ENCODE data around the gene CFHR3.
"Not testable (repeated sequence)": the region's sequence is repeated elsewhere in the genome, so short reads cannot be mapped to it uniquely, and the experiment has no call there.

The CFHR3 gene

DNA sequence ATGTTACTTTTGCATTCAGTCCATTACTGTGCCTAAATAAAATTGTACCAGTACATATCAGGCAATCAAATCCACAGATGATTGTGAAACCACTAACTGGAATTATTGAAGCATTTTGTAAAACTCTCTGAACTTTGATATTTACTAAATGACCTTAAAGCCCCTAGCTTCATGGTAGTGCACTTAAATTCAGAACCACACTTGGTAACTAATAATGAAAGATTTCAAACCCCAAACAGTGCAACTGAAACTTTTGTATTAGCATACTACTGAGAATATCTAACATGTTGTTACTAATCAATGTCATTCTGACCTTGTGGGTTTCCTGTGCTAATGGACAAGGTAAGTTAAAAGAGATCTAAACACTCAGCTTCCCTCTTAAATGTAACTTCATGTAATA is at the start of gene CFHR3:
Gene CFHR3 (plus strand): TSS at position 238 of the 400 bp plus-strand sequence. CDS start 47 bp downstream, at position 285.
- no peaks in the 10 kb centered on the region for H3K9me3 Mint-ChIP-seq
- no peak within 1 kb of the TSS for H3K4me3 Mint-ChIP-seq
- H3K27me3 Mint-ChIP-seq (ENCODE audit: low read depth) = no peaks in the 10 kb centered on the region
- no peaks in the 10 kb centered on the region for H3K36me3 Mint-ChIP-seq (ENCODE audit: low read depth)
- no peak within 1 kb of the TSS for H3K27ac Mint-ChIP-seq
- no peaks in the 10 kb centered on the region for H3K4me1 Mint-ChIP-seq (ENCODE audit: low read depth)
- DNase-seq (ENCODE audit: low spot score) = no peak

DNA sequence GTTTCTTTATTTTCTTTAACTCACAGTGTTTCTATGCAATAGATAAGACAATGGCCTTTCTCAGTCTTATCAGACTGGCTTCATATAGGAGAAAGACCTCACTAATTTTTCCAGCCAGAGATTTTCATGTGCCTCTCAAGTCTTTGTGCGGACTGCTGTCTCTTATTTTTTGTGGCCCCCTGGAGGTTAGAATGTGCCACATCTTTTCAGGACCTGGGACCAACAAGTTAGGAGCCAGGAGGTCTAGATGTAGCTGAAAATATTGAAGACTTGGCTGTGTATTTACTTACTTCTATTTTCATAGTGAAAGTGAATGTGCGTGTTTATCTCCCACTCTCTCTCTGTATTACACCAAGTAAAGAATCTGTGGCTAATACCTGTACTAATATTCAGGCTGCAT is 42.1 kb upstream of the CFHR3 start:
- no peaks in the 10 kb centered on the region for H3K9me3 Mint-ChIP-seq
- H3K4me1 Mint-ChIP-seq (ENCODE audit: low read depth) = no peaks in the 10 kb centered on the region
- H3K36me3 Mint-ChIP-seq (ENCODE audit: low read depth) = no peaks in the 10 kb centered on the region
- no peak overlapping the region for H3K27ac Mint-ChIP-seq
- DNase-seq (ENCODE audit: low spot score) = no peak
- no peaks in the 10 kb centered on the region for H3K27me3 Mint-ChIP-seq (ENCODE audit: low read depth)
- H3K4me3 Mint-ChIP-seq = no peak overlapping the region

DNA sequence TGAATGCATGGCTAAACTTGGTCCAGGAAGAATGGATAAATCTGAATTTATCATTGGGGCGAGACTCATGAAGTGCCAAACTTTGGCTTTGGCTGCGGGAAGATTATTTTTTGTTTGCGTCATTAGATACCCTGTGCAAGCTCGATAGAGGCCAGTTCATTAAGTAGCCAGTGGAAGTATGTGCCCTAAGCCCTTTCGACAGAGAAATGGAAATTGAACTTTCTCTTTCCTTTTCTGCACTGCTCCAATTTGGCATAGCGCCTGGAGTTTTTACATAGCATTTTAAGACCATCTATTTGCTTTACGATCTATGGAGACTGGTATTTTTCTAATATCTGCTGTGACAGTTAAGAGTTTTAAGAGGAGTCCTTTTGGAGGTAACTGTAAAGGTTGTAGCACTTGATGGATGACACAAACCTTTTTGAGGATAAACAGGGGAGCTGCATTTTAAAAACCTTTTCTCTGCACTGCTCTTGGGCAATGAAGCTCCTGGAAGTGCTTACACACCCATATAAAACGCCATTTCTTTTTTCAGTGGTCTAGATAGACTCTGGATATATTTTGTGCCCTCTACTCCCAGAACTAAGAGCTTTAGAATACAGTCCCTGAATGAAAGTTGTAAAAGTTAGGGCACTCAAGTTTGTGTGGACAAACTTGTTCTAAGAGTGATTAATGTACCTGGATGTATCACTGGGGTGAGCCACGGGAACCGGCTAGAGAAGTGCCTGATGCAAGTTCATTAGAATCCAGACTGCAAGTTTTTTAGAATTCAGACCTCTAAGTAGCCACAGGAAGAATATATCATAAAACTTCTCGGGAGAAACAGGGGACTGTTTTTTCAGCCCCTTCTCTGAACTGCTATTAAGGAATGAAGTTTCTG is 41.3 kb upstream of the CFHR3 start:
- DNase-seq (ENCODE audit: low spot score) = no peak
- Mint-ChIP-seq H3K27ac (no peak overlapping the region), H3K27me3 (ENCODE audit: low read depth) (no peaks in the 10 kb centered on the region), H3K9me3 (peaks cover 4% of the 10 kb centered on the region), H3K36me3 (ENCODE audit: low read depth) (no peaks in the 10 kb centered on the region), H3K4me3 (no peak overlapping the region), H3K4me1 (ENCODE audit: low read depth) (no peaks in the 10 kb centered on the region)

DNA sequence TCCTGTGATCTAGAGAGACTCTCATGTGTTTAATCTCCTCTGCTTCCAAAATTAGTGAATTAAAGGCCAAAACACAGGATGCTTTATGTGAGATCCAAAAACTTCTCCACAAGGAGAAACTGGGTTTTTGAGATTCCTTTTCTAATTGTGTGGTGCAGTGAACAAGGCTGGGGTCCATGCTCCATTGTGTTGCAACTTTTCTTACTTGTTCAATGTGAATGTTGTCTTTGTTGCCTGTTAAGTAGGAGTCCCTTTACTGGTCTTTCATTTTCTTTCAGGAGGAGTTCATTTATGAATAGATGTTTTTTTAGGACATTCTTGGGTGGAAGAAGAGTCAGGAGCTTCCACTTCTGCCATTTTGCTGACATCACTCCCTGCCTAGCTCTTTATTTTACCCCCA is 40.6 kb upstream of the CFHR3 start:
- Mint-ChIP-seq H3K36me3 (ENCODE audit: low read depth) (no peaks in the 10 kb centered on the region), H3K27me3 (ENCODE audit: low read depth) (no peaks in the 10 kb centered on the region), H3K9me3 (peaks cover 4% of the 10 kb centered on the region), H3K27ac (no peak overlapping the region), H3K4me1 (ENCODE audit: low read depth) (no peaks in the 10 kb centered on the region), H3K4me3 (no peak overlapping the region)
- no peak for DNase-seq (ENCODE audit: low spot score)

DNA sequence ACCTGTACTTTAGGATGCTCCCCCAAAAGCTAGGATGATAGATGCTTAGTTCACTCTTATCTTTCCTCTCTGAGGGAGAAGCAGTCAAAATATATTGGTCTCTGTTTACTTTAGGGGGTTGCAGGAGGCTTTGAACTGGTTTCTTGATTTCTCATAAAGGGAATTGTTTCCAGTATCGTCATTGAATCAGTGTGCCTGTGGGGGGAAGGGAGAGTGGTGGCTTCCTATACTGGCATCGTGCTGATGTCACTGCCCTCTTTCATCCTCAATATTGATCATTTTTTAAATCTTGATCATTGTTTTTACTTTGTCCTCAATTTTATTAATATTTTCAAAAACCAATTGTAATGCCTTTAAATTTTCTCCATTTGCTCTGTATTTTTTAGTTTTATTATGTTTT is 40.2 kb upstream of the CFHR3 start:
- no peak for DNase-seq (ENCODE audit: low spot score)
- no peaks in the 10 kb centered on the region for H3K36me3 Mint-ChIP-seq (ENCODE audit: low read depth)
- no peaks in the 10 kb centered on the region for H3K27me3 Mint-ChIP-seq (ENCODE audit: low read depth)
- no peak overlapping the region for H3K27ac Mint-ChIP-seq
- H3K9me3 Mint-ChIP-seq = peaks cover 8% of the 10 kb centered on the region
- no peaks in the 10 kb centered on the region for H3K4me1 Mint-ChIP-seq (ENCODE audit: low read depth)
- H3K4me3 Mint-ChIP-seq = no peak overlapping the region

DNA sequence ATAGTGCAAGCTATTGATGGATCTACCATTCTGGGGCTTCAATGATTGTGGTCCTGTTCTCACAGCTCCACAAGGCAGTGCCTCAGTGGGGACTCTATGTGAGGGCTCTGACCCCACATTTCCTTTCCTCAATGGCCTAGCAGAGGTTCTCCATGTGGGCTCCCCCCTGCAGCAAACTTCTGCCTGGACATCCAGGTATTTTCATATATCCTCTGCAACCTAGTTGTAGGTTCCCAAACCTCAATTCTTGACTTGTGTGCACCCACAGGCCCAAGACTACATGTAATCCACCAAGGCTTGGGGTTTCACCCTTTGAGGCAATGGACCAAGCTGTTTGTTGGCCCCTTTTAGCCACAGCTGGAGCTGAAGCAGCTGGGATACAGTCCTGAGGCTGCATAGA is 35.9 kb upstream of the CFHR3 start:
- Mint-ChIP-seq H3K4me3 (no peak overlapping the region), H3K9me3 (peaks cover 16% of the 10 kb centered on the region), H3K27me3 (ENCODE audit: low read depth) (no peaks in the 10 kb centered on the region), H3K36me3 (ENCODE audit: low read depth) (no peaks in the 10 kb centered on the region), H3K4me1 (ENCODE audit: low read depth) (no peaks in the 10 kb centered on the region), H3K27ac (no peak overlapping the region)
- no peak for DNase-seq (ENCODE audit: low spot score)

DNA sequence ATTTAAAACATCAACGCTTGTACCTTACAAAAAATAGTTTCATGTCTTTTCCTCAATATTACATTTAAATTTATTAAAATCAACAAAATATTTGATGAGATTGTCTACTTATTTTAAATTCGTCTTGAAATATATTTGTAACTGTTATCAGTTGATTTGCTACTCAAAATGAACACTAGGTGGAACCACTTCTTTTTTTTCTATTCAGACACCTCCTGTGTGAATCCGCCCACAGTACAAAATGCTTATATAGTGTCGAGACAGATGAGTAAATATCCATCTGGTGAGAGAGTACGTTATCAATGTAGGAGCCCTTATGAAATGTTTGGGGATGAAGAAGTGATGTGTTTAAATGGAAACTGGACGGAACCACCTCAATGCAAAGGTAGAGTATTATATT is 31.4 kb upstream of the CFHR3 start:
- not testable (repeated sequence) for H3K4me1 Mint-ChIP-seq (ENCODE audit: low read depth); H3K27me3 Mint-ChIP-seq (ENCODE audit: low read depth); H3K27ac Mint-ChIP-seq; H3K36me3 Mint-ChIP-seq (ENCODE audit: low read depth); DNase-seq (ENCODE audit: low spot score); H3K4me3 Mint-ChIP-seq
- peaks cover 13% of the 10 kb centered on the region for H3K9me3 Mint-ChIP-seq

DNA sequence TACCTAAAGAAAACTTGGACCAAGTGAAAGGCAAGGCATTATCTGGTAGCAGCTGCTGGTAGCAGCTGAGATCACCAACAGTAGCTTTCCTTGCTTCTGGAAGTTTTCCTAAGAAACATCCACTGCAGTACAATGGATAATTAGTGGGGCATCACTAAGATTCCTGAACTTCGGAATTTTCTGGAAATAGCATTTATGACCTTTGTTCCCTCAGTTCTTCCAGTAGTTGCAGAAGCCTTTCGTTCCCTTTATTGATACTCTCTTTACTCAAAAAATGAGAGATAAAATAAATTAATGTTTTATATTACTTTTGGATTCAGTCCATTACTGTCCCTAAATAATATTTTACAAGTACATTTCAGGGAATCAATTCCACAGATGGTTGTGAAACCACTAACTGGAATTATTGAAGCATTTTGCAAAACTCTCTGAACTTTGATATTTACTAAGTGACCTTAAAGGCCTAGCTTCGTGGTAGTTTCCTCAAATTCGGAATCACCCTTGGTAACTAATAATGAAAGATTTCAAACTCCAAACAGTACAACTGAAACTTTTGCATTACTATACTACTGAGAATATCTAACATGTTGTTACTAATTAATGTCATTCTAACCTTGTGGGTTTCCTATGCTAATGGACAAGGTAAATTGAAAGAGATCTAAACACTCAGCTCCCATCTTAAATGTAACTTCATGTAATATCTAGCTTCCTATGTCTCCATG is 9.5 kb upstream of the CFHR3 start:
- not testable (repeated sequence) for H3K36me3 Mint-ChIP-seq (ENCODE audit: low read depth); DNase-seq (ENCODE audit: low spot score); H3K9me3 Mint-ChIP-seq; H3K27ac Mint-ChIP-seq; H3K27me3 Mint-ChIP-seq (ENCODE audit: low read depth); H3K4me3 Mint-ChIP-seq; H3K4me1 Mint-ChIP-seq (ENCODE audit: low read depth)

DNA sequence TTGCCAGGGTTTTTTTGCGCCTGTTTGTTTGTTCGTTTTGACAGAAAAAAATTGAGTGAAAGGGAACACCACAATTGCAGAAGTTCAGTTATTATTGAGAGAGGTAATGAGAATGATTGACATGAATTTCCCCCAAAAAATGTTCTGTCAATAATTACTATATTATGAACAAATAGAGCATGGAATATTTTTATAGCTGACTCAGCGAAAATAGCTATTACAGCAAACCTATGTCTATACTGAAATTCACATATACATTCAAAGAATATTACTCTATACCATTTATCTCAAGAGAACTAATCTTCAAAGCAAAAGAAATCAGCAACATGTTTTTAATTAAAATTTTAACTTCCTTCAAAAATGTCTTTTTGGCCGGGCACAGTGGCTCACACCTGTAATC is 4.8 kb upstream of the CFHR3 start:
- H3K4me1 Mint-ChIP-seq (ENCODE audit: low read depth); H3K9me3 Mint-ChIP-seq; H3K27ac Mint-ChIP-seq; H3K4me3 Mint-ChIP-seq; H3K36me3 Mint-ChIP-seq (ENCODE audit: low read depth); H3K27me3 Mint-ChIP-seq (ENCODE audit: low read depth); DNase-seq (ENCODE audit: low spot score): not testable (repeated sequence)

DNA sequence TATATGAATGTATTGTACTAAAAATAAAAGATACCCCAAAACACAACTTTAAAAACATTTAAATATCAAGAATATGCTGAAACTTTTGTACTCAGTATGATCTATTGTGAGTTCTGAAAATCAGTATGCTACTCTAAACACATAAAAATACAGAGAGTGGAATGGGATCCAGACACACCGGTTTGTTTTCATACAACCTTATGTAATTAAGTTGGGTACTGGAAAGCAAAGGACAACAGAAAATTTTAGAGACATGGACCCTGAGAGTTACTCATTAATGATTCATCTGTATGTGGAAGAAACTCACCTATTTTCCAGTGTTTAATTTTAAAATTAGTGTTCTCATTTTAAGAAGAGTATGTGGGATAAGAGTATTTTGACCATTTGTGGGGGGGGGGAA is 927 bp upstream of the CFHR3 start:
- H3K27ac Mint-ChIP-seq = no peak overlapping the region
- no peak overlapping the region for H3K4me3 Mint-ChIP-seq
- H3K27me3 Mint-ChIP-seq (ENCODE audit: low read depth) = no peaks in the 10 kb centered on the region
- H3K4me1 Mint-ChIP-seq (ENCODE audit: low read depth) = no peaks in the 10 kb centered on the region
- H3K36me3 Mint-ChIP-seq (ENCODE audit: low read depth) = no peaks in the 10 kb centered on the region
- no peaks in the 10 kb centered on the region for H3K9me3 Mint-ChIP-seq
- no peak for DNase-seq (ENCODE audit: low spot score)

DNA sequence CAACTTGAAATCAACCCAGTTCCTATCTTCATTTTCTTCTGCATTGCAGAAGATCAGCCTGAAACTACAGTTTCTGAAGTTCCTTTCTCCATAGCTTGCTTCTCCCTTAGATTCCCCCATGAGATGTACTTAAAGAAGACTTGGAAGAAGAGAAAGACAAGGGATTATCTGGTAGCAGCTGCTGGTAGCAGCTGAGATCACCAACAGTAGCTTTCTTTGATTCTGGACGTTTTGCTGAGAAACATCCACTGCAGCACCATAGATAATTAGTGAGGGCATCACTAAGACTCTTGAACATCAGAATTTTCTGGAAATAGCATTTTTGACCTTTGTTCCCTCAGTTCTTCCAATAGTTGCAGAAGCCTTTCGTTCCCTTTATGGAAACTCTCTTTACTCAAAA is 465 bp upstream of the CFHR3 start:
- Mint-ChIP-seq H3K36me3 (ENCODE audit: low read depth) (no peaks in the 10 kb centered on the region), H3K4me3 (no peak overlapping the region), H3K9me3 (no peaks in the 10 kb centered on the region), H3K27ac (no peak overlapping the region), H3K4me1 (ENCODE audit: low read depth) (no peaks in the 10 kb centered on the region), H3K27me3 (ENCODE audit: low read depth) (no peaks in the 10 kb centered on the region)
- DNase-seq (ENCODE audit: low spot score) = no peak

DNA sequence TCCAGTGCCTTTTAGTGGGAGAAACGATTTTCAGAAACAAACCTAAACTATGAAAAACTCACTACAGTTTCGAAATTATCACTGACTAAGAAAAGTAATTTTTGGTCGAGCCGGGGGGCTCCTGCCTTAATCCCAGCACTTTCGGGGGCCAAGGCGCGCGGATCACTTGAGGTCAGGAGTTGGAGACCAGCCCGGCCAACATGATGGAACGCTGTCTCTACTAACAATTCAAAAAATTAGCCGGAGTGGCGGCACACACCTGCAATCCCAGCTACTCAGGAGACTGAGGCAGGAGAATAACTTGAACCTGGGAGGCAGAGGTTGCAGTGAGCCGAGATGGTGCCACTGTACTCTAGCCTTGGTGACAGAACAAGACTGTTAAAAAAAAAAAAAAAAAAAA is 3.0 kb downstream of the CFHR3 start:
- Mint-ChIP-seq H3K4me1 (ENCODE audit: low read depth) (no peaks in the 10 kb centered on the region), H3K36me3 (ENCODE audit: low read depth) (no peaks in the 10 kb centered on the region), H3K4me3 (no peak overlapping the region), H3K27me3 (ENCODE audit: low read depth) (no peaks in the 10 kb centered on the region), H3K9me3 (no peaks in the 10 kb centered on the region), H3K27ac (no peak overlapping the region)
- DNase-seq (ENCODE audit: low spot score) = no peak

DNA sequence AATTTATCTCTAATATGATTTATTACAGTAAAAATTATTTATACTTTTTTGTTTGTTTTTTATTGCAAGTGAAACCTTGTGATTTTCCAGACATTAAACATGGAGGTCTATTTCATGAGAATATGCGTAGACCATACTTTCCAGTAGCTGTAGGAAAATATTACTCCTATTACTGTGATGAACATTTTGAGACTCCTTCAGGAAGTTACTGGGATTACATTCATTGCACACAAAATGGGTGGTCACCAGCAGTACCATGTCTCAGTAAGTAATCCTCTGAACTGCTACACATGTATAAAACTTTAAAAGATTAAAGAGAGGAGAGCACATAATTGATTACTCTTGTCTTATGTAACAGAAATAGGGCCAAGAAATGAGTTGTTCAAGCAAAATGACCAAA is 4.5 kb downstream of the CFHR3 start:
- no peak overlapping the region for H3K4me3 Mint-ChIP-seq
- no peaks in the 10 kb centered on the region for H3K27me3 Mint-ChIP-seq (ENCODE audit: low read depth)
- H3K27ac Mint-ChIP-seq = no peak overlapping the region
- H3K4me1 Mint-ChIP-seq (ENCODE audit: low read depth) = no peaks in the 10 kb centered on the region
- H3K9me3 Mint-ChIP-seq = no peaks in the 10 kb centered on the region
- no peaks in the 10 kb centered on the region for H3K36me3 Mint-ChIP-seq (ENCODE audit: low read depth)
- DNase-seq (ENCODE audit: low spot score) = no peak

DNA sequence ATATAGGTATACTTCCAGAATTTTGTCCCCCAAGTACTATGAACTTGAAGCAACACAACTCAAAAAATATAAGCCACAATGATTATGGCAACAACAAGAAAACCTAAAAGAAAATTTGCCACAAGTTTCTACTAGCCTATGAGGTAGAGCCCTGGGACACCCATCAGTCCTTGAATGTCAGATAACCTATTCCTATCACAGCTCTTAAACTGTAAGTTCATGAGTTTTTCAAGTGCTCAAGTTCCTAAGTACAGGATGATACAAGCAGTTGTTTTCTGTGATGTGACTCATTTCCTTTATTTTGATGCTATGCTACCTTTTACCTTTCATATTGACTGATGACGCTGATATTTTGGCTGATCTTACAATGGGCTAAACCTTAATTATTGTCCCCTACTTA is 16.6 kb downstream of the CFHR3 start:
- not testable (repeated sequence) for H3K4me1 Mint-ChIP-seq (ENCODE audit: low read depth); H3K36me3 Mint-ChIP-seq (ENCODE audit: low read depth); H3K4me3 Mint-ChIP-seq; H3K27me3 Mint-ChIP-seq (ENCODE audit: low read depth); DNase-seq (ENCODE audit: low spot score); H3K27ac Mint-ChIP-seq; H3K9me3 Mint-ChIP-seq
